ENCODE results near the gene TENT4A.

DNA sequence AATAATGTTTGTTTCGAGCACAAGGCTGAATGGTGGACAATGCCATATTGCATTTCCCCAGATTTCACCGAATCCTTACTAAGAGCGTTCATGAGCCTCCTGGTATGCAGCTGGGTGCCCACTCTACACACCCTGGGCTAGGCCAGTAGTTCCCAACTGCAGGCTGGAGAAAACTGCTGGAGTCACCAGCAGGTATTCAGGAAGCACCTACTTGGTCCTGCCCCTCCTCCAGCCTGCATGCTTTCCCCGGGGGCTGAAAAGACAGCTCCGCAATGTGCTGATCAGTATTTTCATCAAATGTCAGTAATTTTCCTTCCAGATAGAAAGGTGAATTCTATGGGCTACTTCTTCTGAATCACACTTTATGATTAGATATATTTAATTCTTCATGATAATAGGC, 45.6 kb upstream of the TENT4A start:
- TF ChIP-seq, protein P1, sequence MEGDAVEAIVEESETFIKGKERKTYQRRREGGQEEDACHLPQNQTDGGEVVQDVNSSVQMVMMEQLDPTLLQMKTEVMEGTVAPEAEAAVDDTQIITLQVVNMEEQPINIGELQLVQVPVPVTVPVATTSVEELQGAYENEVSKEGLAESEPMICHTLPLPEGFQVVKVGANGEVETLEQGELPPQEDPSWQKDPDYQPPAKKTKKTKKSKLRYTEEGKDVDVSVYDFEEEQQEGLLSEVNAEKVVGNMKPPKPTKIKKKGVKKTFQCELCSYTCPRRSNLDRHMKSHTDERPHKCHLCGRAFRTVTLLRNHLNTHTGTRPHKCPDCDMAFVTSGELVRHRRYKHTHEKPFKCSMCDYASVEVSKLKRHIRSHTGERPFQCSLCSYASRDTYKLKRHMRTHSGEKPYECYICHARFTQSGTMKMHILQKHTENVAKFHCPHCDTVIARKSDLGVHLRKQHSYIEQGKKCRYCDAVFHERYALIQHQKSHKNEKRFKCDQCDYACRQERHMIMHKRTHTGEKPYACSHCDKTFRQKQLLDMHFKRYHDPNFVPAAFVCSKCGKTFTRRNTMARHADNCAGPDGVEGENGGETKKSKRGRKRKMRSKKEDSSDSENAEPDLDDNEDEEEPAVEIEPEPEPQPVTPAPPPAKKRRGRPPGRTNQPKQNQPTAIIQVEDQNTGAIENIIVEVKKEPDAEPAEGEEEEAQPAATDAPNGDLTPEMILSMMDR (IDR thresholded peaks at IDR 0.05): no peak
- TF ChIP-seq POLR2A (IDR thresholded peaks at IDR 0.05): no peak
